ENCODE data around the gene NARS2.

The NARS2 gene

DNA sequence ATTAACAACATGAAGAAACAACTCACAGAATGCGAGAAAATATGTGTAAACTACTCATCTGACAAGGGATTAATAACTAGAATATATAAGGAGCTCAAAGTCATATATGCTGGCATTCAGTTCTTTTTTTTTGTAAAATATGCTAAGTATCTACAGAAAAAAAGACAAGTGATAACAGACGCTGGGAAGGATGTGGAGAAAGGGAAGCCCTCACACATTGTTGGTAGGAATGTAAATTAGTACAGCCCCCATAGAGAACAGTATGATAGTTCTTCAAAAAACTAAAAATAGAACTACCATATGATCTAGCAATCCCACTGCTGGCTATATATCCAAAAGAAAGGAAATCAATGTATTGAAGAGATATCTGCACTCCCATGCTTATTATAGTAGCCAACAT is 170.9 kb downstream of the NARS2 start:
- no peak for DNase-seq

DNA sequence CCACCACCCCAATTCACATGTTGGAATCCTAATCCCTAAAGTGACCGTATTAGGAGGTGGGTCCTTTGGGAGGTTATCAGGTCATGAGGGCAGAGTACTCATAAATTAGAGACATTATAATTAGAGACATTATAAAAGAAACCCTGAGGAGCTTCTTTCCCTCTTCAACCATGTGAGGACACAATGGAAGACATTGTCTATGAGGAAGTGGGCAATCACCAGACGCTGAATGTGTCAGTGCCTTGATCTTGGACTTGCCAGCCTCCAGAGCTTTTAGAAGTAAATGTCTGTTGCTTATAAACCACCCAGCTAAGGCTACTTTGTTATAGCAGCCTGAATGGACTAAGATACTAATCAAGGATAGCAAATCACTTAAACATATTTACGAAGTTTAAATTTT is 171.8 kb downstream of the NARS2 start:
- no peak for DNase-seq

DNA sequence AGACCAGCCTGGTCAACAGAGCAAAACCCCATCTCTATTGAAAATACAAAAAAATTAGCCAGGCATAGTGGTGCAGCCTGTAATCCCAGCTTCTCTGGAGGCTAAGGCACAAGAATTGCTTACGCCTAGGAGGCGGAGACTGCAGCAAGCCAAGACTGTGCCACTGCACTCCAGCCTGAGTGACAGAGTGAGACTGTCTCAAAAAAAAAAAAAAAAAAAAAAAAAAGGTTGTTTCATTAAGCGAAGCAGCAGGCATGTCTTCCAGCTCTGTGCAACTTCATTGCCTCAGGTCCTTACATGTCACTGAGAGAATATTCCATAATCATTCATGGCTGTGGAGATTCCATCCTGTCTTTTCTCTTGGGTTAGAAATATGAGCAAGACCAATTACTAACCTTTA is 174.0 kb downstream of the NARS2 start:
- DNase-seq: no peak

DNA sequence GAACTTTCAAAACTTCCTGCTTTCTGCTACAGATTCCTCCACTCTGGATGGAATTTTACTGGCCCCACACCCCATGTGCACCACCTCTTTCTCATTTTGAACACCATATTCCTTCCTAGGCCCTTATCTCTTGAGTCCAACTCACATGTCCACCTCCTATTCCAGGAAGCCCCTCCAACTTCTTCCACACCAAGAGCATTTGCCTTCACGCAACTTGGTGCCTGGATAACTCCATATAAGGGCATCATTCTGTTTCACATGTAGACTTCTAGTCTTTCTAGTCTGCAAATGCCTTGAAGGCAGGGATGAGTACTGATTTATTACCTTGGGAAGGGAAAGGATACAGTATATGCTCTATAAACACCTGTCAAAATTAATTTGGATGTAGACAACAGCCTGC is 174.5 kb downstream of the NARS2 start:
- no peak for DNase-seq

DNA sequence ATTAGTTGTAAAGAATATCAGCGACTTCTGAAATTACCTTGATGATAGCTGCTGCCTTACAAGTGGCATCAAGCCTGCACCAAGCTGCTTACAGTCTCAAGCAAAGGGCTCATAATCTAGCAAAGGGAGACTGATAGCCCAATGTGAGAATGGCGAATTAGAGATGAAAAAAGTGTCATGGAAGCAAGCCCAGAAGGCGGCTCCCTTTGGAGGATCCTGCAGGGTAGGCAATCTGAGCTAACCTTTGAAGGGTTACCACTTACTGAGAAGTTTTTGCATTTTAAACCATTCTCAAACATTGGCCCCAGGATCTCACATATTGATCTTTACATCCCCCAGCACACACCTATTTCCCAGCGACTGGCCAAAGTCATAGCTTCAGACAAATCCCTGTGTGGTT is 175.5 kb downstream of the NARS2 start:
- DNase-seq: no peak

DNA sequence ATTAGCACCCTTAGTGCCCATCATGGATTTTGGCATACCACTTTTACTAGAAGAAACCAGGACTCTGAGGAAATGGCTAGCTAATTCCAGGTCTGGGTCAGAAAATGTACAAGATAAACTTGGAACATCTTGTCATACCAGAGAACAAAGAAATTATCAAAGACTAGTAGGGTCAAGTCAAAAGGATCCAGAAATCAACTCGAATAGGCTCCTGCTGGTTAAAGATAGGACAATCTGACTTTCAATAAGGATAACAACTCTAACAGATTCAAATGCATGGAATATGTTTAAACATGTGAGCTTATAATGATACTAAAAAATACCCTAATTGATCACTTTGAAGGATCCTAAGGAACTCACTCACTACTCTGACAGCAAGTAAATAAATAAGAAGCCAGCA is 175.9 kb downstream of the NARS2 start:
- DNase-seq: no peak

DNA sequence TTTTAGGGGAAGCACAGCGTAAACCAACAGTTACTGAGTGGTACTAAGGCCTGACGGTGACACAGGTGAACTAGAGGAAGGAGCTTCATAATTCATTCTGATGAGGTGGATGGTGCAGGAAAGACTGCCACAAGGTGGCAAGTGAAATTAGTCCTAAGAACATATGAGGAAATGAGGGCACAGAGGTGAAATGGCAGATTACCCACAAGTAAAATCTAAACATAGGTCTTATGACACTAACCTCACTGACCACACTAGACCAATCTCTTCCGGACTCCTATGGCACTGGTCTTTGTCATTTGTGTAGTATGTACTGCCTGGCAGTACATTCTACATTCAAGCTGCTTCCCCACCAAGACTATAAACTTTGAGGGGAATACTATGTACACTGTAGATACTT is 177.3 kb downstream of the NARS2 start:
- DNase-seq: no peak

DNA sequence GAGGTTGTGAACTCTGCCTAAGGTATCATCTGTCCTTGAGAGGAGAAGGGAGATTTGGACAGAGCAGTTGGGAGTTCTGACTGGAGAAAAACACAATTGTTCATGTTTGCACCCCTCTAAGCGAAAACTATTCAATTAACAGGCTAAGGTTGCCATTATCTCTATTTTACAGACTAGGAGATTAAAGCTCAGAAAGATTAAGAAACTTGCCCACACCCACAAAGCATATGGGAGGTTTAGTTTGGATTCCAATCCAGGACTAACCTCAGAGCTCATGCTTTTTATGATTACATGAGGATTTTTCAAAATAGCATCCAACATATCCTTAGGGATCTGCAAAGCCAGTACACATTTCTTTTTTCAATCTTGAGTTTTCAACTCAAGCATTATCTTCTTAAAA is 179.1 kb downstream of the NARS2 start:
- no peak for DNase-seq

DNA sequence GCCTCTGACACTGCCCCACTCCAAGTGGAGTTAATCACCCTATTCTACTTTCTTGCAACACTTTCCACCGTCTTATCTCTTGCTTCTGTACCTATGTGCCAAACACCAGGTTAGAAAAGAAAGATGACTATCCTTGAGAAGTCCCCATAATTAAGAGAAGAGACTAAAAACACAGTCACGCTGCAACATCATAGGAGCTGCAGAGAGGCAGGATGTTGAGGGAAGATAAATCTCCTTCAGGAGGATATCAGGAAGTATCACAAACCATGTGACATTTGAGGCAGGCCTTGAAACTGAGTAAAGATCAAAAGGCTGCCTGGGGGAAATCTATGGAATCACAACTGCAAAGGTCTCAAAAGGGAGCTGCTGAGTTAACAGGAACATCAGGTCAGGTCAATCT is 181.8 kb downstream of the NARS2 start:
- no peak for DNase-seq

DNA sequence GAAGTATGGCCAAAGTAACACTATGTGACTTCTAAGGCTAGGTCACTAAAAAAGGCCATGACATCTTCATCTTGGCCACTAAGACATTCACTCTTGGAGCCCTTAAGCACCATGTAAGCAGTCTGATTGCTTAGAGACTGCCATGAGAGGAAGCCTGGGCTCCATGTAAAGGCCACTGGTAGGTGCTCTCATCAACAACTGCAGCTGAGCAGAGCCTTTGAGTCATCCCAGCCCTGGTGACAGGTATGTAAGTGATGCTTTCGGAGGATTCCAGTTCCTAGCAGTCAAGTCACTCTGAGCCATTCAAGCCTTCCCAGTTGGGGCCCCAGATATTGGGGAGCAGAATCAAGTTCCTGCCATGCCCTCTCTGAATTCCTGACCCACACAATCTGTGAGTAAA is 183.2 kb downstream of the NARS2 start:
- DNase-seq: no peak

DNA sequence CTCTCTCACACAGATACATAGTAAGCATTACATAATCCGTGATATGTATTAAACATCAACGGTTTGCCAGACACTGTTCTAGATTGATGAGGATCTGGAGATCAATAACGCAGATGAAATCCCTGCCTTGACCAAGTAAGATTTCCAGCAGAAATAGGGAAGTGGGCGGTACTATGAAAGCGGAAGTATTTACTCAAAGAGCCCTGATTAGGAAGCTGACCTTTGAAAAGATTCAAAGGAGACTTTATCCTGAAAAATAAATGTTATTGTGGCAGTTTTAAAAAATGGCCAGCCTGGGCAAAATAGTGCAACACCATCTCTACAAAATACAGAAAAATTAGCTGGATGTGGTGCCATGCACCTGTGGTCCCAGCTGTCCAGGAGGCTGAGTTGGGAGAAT is 183.9 kb downstream of the NARS2 start:
- no peak for DNase-seq

DNA sequence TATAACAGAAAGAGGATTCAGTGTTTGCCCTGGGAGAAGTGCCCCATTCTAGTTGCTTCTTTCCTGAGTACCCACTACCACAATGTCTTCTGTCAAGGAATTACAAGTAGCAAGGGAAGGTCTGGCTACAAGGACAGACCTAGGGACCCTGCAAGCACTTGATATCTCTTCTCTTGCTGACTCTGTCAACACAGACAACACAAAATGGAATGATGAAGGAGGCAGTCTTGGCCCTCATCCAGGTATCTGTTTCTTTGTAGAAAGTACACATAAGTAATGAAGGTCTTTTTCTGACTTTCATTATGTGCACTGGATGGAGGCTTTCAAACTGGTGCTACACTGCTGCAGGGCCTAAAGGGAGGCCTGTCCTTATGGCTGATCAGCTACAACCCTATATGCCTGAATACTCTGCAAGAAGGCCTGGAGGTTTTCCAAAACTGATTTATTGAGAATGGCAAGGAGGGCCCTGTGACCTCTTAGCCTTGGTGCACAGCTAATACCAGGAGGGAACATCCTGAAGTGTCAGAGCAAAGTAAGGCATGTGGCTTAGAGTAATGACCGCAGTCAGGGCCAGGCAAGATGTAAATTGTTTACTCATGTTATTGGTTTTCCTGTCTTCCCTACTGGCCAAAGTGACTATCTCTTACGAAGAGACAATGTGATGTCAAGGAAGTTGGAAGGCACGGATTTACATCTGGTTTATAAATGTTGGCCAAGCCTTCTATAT is 188.3 kb downstream of the NARS2 start:
- DNase-seq: no peak

Measured in NK-92 treated with Interleukin-12 subunit alpha and Interleukin-12 subunit beta, amount 100 ng/mL, for 24 hours (cell line).